GM19239 (cell line): ENCODE measurements around the gene PLXNA4.

Source experiments
- DNase-seq: peaks from one replicate; pipeline ENCODE4 v3.0.0; 2011; ENCODE audit warnings: low spot score; ENCODE audit not compliant: insufficient read length
- FAIRE-seq: peaks from 2 replicates; lab custom pipeline; 2011; peaks lifted over from hg19 to GRCh38; lab: Jason Lieb, UNC

Gene PLXNA4

GRCh38 chr7:132118641-132119040 is 457.6 kb downstream of the PLXNA4 start:
- DNase-seq (no peak), FAIRE-seq (no peak)

GRCh38 chr7:132117636-132118035 is 458.6 kb downstream of the PLXNA4 start:
- no peak for FAIRE-seq
- no peak for DNase-seq

GRCh38 chr7:132117181-132117580 is 459.1 kb downstream of the PLXNA4 start:
- DNase-seq = no peak
- no peak for FAIRE-seq

- FAIRE-seq (no peak), DNase-seq (no peak)
Measured at GRCh38 chr7:132116369-132116768, 459.9 kb downstream of the PLXNA4 start.

GRCh38 chr7:132115758-132116157 is 460.5 kb downstream of the PLXNA4 start:
- FAIRE-seq (no peak), DNase-seq (no peak)

- no peak for DNase-seq
- FAIRE-seq = no peak
Measured at GRCh38 chr7:132115028-132115427, 461.2 kb downstream of the PLXNA4 start.

GRCh38 chr7:132114411-132114810 is 461.9 kb downstream of the PLXNA4 start:
- DNase-seq = no peak
- no peak for FAIRE-seq

- no peak for FAIRE-seq
- no peak for DNase-seq
Measured at GRCh38 chr7:132113536-132114371, 462.5 kb downstream of the PLXNA4 start.

- no peak for DNase-seq
Measured at GRCh38 chr7:132112657-132113056, 463.6 kb downstream of the PLXNA4 start.

GRCh38 chr7:132112106-132112505 is 464.2 kb downstream of the PLXNA4 start:
- no peak for DNase-seq
- FAIRE-seq = no peak

More at GRCh38 chr7:132112657-132113056, 463.6 kb downstream of the PLXNA4 start:
- FAIRE-seq = no peak

GRCh38 chr7:132110692-132111091 is 465.6 kb downstream of the PLXNA4 start:
- DNase-seq (no peak), FAIRE-seq (no peak)

- DNase-seq = no peak
Measured at GRCh38 chr7:132109769-132110168, 466.5 kb downstream of the PLXNA4 start.

GRCh38 chr7:132108563-132108962 is 467.7 kb downstream of the PLXNA4 start:
- FAIRE-seq (no peak), DNase-seq (no peak)

More at GRCh38 chr7:132109769-132110168, 466.5 kb downstream of the PLXNA4 start:
- no peak for FAIRE-seq

GRCh38 chr7:132106491-132106890 is 469.8 kb downstream of the PLXNA4 start:
- FAIRE-seq = no peak
- no peak for DNase-seq

- DNase-seq = no peak
- FAIRE-seq = no peak
Measured at GRCh38 chr7:132105096-132105495, 471.2 kb downstream of the PLXNA4 start.

GRCh38 chr7:132103718-132104117 is 472.6 kb downstream of the PLXNA4 start:
- DNase-seq (no peak), FAIRE-seq (no peak)

- DNase-seq = no peak
Measured at GRCh38 chr7:132102942-132103341, 473.3 kb downstream of the PLXNA4 start.

GRCh38 chr7:132102391-132102790 is 473.9 kb downstream of the PLXNA4 start:
- no peak for FAIRE-seq
- no peak for DNase-seq

More at GRCh38 chr7:132102942-132103341, 473.3 kb downstream of the PLXNA4 start:
- FAIRE-seq = no peak

- FAIRE-seq (no peak), DNase-seq (no peak)
Measured at GRCh38 chr7:132100981-132101380, 475.3 kb downstream of the PLXNA4 start.

- DNase-seq (no peak), FAIRE-seq (no peak)
Measured at GRCh38 chr7:132100483-132100882, 475.8 kb downstream of the PLXNA4 start.

GRCh38 chr7:132099163-132099562 is 477.1 kb downstream of the PLXNA4 start:
- DNase-seq (no peak), FAIRE-seq (no peak)

- no peak for DNase-seq
- no peak for FAIRE-seq
Measured at GRCh38 chr7:132098327-132098726, 477.9 kb downstream of the PLXNA4 start.
